ENCODE measurements around the gene GJC1. TPM values are rescaled to one million over a fixed set of nuclear protein-coding genes. Genes with fewer than 3 reads are reported as not detected.
A peak's percentile ranks its signal among the peaks of the same experiment; 100 is the strongest.

GJC1 gene
- total RNA-seq (10 to 100 TPM; 16.9 to 21.0 TPM), polyA plus RNA-seq (ENCODE audit: insufficient read depth, low read depth, low replicate concordance) (19.3 TPM)
- long read RNA-seq, donor 1, full-length matches to known transcripts = 9 of 9 reads
- long read RNA-seq, donor 1, partial matches to known transcripts = 0 of 9 reads
- long read RNA-seq, donor 1, other reads (novel, unspliced or antisense) = 0 of 9 reads
- long read RNA-seq, donor 2, partial matches to known transcripts = 0 of 2 reads
- long read RNA-seq, donor 2, other reads (novel, unspliced or antisense) = 0 of 2 reads

GRCh38 chr17:44829523-44830358 lies at the start of gene GJC1:
TSS of gene GJC1 (minus strand) at chr17:44830287. CDS start at chr17:44805817, 24,470 bp downstream.
- Histone ChIP-seq H3K9me3 (no peaks in the 10 kb centered on the region), H3K27me3 (no peaks in the 10 kb centered on the region), H3K4me1 (no peaks in the 10 kb centered on the region), H3K36me3 (ENCODE audit: low read depth, missing control alignments) (no peaks in the 10 kb centered on the region), H3K27ac (peak within 1 kb of the TSS; percentile 67 to 83), H3K4me3 (peak within 1 kb of the TSS; percentile 58 to 74)
- WGBS, 2 donors = 0 to 1% methylated on average over 6 to 101 of the region's 123 CpGs
- peak; percentile 18 for DNase-seq
- TF ChIP-seq CTCF (IDR thresholded peaks at IDR 0.05) (no peak), POLR2A (IDR thresholded peaks at IDR 0.05) (no peak)
- intact Hi-C loops (cut with DNase I; ENCODE audit: low total_unique reads) = no loop called here

DNA sequence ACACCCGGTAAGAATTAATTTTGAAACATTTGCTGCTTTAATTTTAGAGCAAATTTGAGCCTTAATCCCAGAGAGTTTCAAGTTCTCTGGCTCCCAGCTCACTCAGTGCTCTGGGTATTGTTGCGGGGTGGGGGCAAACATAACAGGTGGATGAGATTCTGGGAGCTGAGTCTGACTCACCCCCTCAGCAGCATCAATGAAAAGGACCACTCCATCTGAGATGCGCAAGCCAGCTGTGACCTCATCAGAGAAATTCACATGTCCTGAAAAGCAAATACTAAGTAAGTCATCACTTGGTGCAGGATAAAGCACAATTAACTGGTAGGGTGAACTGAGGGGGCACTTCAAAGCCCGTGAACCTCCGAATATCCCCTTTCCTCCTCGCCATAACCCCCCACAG lies 49.3 kb upstream of the GJC1 start:
- H3K36me3 ChIP-seq (ENCODE audit: low read depth, missing control alignments) = no peaks in the 10 kb centered on the region

DNA sequence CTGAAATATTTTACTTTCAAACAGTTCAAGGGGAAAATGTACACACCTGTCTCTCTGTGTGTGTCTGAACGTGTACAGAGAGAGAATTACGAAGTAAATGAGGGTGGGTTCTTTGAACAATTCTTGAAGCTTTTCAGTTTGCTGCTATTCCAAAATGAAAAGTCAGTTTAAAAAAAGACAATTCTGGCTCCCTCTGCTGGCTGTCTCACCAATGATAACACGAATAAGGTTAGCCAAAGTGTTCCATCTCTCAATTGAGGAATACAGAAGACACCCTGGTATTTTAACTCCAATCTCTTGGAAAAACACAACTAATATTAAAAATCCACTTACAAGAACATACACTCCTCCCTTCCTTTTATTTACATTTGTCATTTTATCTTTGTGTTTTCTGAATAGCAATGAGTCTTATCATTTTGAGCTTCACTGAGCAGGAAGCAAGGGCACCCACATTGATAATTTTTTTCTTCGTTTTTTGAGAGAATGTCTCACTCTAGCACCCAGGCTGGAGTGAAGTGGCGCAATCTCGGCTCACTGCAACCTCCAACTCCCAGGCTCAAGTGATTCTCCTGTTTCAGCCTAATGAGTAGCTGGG lies 48.6 kb upstream of the GJC1 start:
- DNase-seq = peak; percentile 52
- no peak overlapping the region for H3K27ac ChIP-seq
- H3K27me3 ChIP-seq = no peaks in the 10 kb centered on the region
- H3K4me1 ChIP-seq = no peaks in the 10 kb centered on the region
- whole genome bisulfite sequencing, 2 donors = 55 to 61% methylated on average over 6 of the region's 6 CpGs
- no peaks in the 10 kb centered on the region for H3K36me3 ChIP-seq (ENCODE audit: low read depth, missing control alignments)
- TF ChIP-seq CTCF (IDR thresholded peaks at IDR 0.05) (peak; percentile 21 to 53 (median 50)), POLR2A (IDR thresholded peaks at IDR 0.05) (no peak)
- no peaks in the 10 kb centered on the region for H3K9me3 ChIP-seq
- intact Hi-C loops (cut with DNase I; ENCODE audit: low total_unique reads) = no loop called here
- no peak overlapping the region for H3K4me3 ChIP-seq

More for the DNA sequence above, 49.3 kb upstream of the GJC1 start:
- H3K4me1 ChIP-seq = no peaks in the 10 kb centered on the region
- H3K9me3 ChIP-seq = no peaks in the 10 kb centered on the region
- H3K27ac ChIP-seq = no peak overlapping the region
- H3K4me3 ChIP-seq = no peak overlapping the region
- 86 to 91% methylated on average over 6 of the region's 6 CpGs for WGBS, 2 donors
- H3K27me3 ChIP-seq = no peaks in the 10 kb centered on the region
- no peak for DNase-seq
- intact Hi-C loops (cut with DNase I; ENCODE audit: low total_unique reads) = no loop called here
- no peak for TF ChIP-seq CTCF (IDR thresholded peaks at IDR 0.05)
- no peak for TF ChIP-seq POLR2A (IDR thresholded peaks at IDR 0.05)

- H3K4me1 ChIP-seq = no peaks in the 10 kb centered on the region
- no peak overlapping the region for H3K4me3 ChIP-seq
- TF ChIP-seq POLR2A (IDR thresholded peaks at IDR 0.05) (no peak), CTCF (IDR thresholded peaks at IDR 0.05) (no peak)
- no peak overlapping the region for H3K27ac ChIP-seq
- H3K36me3 ChIP-seq (ENCODE audit: low read depth, missing control alignments) = no peaks in the 10 kb centered on the region
- WGBS, 2 donors = 84 to 85% methylated on average over 5 of the region's 5 CpGs
- intact Hi-C loops (cut with DNase I; ENCODE audit: low total_unique reads) = no loop called here
- no peak for DNase-seq
- no peaks in the 10 kb centered on the region for H3K27me3 ChIP-seq
- no peaks in the 10 kb centered on the region for H3K9me3 ChIP-seq
Measured at GRCh38 chr17:44877121-44877520, 47.0 kb upstream of the GJC1 start.

All from testis (tissue), 5 donors.